Fibroblast of gingiva (primary cell): Measurements from ENCODE around the gene KLHL17.
A peak's percentile ranks its signal among the peaks of the same experiment; 100 is the strongest.
"Not testable (repeated sequence)": the region's sequence is repeated elsewhere in the genome, so short reads cannot be mapped to it uniquely, and the experiment has no call there.

Source experiments
- DNase-seq: peaks from one replicate; pipeline ENCODE4 v3.0.0-alpha.2; 2011; ENCODE audit warnings: low read depth

Gene KLHL17

DNA sequence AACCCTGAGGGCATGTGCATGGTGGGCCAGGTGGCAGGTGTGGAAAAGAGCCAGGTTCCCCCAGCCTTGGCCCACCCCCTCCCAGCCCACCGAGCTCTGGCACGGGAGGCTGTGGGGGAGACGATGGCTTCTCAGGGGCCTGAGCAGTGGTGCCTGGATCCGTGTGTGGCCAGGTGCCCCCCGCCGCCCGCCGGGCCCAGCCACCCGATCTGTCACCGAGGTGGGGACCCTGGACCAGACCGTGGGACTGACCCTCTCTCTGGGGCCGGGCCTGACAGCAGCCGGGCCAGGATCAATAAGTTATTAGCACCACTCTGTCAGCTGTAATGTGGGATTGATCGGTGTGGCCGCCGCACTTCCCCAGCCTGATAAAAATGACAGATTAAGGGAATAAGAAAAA, 22.9 kb upstream of the KLHL17 start:
- no peak for DNase-seq

DNA sequence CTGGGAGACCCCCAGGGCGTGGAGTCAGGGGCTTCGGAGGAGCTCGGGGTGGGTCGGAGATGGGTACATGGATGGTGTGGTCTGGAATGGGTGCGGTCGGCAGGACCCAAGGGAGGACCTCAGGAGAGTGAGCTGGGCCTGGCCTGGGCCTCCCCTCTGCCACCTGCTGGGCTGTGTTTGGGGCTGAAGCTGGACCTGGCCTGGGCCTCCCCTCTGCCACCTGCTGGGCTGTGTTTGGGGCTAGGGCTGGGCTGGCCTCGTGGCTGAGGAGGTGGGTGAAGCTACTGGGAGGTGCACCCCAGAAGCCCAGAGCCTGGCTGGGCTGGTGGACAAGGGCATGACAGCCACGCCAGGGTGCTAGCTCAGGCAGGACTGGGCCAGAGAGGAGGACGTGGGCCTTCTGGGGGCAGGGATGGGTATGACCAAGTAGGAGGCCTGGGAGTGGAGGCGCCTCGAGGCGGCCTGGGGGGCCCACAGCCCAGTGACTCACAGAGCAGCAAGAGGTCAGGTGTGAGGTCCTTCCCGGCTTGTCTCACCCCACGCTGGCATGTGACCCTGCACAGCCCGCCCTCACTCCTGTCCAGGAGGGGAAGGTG, 22.2 kb upstream of the KLHL17 start:
- DNase-seq, result no peak

DNA sequence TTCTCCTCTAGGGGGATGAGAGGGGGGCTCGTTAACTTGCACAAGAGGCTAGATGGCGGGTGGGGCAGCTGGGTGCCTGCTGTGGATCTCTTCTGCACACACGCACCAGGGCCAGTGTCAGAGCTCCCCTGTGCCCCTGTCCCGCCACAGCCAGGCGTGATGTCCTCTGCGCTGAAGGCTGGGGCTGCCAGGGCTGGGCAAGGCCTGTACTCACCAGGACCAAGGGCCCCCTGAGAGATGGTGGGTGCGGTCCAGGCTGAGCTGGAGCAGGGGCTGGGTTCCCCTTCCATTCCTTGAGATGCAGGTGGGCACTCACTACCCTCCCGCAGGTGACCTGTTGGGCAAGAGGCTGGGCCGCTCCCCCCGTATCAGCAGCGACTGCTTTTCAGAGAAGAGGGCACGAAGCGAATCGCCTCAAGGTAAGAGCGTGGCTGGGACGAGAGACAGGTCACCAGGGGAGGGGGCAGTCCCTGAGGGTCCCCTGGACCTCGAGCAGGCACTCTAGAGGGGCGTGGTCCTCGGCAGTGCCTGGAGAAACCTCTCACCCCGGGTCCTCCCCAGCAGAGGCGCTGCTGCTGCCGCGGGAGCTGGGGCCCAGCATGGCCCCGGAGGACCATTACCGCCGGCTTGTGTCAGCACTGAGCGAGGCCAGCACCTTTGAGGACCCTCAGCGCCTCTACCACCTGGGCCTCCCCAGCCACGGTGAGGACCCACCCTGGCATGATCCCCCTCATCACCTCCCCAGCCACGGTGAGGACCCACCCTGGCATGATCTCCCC, 21.5 kb upstream of the KLHL17 start:
- DNase-seq, result no peak

DNA sequence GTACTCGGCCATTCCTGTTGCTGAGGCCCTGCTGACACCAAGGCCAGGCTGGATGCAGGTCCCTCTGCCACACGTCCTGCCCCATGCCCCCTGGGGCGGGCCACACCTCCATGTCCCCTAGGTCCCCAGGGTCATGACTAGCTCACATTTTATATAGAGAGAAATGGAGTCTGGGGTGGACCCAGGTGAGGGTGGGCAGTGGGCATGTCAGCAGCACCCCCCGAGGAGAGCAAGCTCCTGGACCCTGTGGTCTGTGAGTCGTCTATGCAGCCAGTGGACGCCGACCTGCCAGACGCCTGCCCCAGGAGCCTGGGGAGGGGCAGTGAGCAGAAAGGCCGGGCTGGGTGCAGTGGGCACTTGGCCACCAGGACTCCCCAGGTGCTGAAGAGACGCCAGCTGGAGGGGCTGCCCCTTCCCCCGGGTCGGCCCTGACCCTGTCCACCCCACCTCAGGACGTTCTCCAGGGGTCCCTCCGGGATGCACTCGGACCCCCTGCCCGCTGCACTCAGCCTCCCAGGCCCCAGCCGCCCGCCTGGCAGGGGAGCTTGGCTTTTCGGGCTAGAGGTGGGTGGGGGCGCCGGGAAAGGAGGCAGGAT, 20.8 kb upstream of the KLHL17 start:
- DNase-seq, result no peak

DNA sequence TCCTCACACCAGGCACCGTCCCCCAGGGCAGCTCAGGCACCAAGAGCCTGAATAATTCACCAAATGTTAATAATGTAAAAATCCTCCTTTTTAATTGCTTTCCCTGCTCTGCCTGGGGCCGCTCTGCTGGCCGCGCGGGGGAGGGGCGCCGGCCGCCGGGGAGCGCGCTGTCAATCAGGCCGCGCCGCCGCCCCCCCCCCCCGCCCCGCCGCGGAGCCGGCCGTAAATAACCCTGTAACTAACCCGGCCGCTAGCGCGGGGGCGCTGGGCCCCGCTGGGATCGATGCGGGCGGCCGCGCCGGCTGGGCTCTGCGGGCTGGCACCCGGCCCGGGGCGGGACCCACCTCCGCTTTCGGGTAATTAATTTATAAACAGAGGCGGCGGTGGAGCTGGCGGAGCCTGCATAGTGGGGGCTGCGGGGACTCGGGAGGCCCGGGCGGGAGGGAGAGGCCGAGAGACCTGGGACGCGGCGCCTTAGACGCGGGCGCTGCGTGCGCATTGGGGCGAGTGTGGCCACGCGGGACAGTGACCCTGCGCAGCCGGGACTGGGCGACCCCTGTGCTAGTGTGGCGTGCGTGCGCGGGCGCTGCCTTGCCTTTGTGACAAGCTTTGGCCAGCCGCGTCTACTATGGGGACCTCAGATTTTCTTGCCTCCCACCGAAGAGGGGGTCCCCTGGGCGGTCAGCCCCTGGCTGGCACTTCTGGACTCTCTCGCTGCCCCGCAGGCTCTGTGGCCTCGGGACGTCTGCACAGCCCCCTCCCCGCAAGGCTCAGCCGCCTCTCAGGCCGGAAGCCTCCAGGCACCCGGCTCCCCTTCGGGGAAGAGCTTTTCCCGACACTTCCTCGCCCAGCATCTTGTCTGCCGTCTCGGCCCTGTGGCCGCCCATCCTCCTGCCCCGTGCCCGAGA, 20.0 kb upstream of the KLHL17 start:
- DNase-seq, result peak; percentile 19

DNA sequence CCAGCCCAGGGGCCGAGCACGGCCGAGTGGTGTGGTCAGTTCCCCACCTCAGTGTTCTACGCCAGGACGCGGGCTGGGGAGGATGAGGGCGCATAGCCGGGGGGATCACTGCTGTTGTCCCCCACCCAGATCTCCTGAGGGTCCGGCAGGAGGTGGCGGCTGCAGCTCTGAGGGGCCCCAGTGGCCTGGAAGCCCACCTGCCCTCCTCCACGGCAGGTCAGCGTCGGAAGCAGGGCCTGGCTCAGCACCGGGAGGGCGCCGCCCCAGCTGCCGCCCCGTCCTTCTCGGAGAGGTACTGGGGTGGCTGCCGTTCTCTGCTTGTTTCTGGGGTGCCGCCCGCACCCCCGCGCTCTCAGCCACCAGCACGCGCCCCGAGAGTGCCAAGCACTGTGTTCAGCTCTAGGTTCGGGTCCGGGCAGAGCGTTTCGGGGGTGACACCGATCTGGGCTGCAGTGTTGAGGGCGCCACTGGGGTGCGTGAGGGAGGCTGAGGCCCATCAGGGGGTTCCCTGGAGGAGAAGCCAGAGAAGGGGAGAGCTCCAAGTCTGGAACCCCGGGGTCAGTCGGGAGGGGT, 19.3 kb upstream of the KLHL17 start:
- no peak for DNase-seq

DNA sequence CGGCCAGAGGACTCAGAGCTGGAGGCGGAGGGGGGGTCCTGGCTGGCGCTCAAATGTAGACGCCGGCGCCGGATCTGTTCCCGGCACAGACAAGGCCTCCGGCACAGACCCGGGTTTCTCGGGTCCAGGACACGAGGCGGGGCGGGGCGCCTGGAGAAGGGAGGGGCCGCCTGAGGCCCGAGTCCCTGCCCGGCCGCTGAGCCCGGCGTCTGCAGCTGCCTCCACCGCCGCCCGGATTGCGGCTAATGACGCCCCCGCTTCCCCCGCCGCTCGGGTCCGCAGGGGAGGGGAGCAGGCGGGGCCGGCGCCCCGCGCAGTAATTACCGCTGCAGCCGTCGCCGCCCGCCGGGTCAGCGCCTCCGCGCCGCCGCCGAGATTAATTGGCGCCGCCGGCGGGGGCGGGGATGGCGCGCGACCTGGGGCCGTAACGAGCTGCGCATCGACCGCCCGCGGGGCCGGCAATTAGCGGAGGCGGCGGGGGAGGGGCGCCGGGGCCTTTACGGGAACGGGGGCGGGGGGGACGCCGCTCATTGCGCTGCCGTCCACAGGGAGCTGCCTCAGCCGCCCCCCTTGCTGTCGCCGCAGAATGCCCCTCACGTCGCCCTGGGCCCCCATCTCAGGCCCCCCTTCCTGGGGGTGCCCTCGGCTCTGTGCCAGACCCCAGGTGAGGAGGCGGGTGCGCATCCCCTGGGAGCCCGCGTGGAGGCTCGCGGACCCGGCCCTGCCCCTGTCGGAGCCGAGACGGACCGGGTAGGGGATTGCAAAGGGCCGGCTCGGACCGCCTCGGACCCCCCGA, 18.6 kb upstream of the KLHL17 start:
- DNase-seq, result peak; percentile 28

DNA sequence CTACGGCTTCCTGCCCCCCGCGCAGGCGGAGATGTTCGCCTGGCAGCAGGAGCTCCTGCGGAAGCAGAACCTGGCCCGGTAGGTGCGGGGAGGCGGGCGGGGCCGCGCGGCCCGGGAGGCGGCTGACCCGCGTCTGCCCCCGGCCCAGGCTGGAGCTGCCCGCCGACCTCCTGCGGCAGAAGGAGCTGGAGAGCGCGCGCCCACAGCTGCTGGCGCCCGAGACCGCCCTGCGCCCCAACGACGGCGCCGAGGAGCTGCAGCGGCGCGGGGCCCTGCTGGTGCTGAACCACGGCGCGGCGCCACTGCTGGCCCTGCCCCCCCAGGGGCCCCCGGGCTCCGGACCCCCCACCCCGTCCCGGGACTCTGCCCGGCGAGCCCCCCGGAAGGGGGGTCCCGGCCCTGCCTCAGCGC, 18.0 kb upstream of the KLHL17 start:
- DNase-seq, result no peak

DNA sequence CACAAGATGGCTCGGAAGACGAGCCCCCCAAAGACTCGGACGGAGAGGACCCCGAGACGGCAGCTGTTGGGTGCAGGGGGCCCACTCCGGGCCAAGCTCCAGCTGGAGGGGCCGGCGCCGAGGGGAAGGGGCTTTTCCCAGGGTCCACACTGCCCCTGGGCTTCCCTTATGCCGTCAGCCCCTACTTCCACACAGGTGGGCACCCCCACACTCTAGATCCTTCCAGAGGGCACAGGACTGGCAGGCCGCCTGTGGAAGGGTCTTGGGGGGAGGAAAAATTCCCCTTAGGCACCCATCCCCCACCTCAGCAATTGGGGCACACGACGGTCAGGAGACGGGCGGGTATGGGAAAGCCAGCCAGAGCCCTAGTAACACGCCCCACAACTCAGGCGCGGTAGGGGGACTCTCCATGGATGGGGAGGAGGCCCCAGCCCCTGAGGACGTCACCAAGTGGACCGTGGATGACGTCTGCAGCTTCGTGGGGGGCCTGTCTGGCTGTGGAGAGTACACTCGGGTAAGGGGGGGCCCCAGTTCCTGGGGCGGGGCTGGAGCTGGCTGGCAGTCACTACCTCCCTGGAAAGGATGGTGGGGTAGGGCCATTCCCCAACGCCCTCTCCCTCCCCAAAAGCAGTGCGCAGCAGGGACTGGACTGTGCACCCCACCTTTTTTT, 17.4 kb upstream of the KLHL17 start:
- DNase-seq, result no peak

DNA sequence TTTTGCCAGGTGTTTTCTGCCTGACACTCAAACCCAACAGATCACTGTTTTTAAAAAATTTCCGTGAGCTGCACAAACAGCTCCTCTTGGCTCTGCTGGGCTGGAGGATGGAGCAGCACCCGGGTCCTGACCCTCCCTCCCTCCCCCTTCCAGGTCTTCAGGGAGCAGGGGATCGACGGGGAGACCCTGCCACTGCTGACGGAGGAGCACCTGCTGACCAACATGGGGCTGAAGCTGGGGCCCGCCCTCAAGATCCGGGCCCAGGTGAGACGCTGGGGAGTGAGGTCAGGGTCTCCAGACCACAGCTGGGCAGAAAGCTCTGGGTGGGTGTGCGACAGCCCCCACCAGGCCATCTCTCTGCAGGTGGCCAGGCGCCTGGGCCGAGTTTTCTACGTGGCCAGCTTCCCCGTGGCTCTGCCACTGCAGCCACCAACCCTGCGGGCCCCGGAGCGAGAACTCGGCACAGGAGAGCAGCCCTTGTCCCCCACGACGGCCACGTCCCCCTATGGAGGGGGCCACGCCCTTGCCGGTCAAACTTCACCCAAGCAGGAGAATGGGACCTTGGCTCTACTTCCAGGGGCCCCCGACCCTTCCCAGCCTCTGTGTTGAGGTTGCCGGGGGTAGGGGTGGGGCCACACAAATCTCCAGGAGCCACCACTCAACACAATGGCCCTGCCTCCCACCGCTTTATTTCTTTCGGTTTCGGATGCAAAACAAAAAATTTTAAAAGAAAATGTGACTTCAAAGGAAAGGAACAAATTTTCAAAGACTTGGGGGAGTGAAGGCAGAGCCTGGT, 16.6 kb upstream of the KLHL17 start:
- DNase-seq, result no peak

DNA sequence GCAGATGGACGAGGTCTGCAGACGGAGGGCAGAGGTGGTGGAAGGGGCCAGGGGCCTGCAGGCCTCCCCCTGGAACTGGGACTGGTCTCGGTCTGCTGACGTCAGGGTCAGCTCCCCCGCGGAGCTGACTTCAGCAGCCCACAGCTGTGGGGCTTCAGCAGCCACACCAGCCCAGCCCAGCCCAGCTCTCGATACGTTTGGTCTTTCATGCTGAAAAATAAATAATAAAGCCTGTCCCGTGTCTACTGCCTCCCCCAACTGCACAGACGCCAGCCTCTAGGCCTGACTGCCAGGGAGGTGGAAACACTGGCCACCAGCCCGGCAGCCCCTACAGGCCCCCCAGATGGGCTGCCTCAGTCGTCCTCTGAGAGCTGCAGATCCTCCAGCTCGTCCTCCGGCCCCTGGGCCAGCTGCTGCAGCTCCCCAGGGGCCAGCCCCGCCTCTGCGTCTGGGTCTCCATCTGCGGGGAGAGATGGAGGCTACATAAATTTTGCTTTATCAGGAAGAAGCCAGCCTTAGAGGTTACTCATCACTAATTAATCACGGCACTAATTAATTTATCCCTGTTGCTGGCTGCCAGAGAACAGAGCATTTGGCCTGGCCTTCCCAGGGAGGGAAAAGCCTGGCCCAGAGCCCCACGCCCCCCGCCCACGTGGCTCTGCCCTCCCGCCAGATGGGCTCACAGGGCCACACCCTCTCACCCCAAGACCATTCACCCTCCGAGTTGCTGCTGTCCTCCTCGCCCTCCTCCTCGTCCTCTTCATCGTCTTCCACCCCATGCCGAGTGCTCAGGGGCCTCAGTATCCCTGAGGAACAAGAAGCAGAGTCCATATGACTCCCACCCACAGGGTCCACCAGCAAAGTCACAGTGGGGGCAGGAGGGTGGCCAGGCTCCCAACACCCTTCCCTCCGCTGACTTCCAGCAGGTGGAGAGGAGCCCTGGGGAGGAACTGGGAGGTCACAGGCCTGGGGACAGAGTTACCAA, 15.8 kb upstream of the KLHL17 start:
- DNase-seq, result no peak

DNA sequence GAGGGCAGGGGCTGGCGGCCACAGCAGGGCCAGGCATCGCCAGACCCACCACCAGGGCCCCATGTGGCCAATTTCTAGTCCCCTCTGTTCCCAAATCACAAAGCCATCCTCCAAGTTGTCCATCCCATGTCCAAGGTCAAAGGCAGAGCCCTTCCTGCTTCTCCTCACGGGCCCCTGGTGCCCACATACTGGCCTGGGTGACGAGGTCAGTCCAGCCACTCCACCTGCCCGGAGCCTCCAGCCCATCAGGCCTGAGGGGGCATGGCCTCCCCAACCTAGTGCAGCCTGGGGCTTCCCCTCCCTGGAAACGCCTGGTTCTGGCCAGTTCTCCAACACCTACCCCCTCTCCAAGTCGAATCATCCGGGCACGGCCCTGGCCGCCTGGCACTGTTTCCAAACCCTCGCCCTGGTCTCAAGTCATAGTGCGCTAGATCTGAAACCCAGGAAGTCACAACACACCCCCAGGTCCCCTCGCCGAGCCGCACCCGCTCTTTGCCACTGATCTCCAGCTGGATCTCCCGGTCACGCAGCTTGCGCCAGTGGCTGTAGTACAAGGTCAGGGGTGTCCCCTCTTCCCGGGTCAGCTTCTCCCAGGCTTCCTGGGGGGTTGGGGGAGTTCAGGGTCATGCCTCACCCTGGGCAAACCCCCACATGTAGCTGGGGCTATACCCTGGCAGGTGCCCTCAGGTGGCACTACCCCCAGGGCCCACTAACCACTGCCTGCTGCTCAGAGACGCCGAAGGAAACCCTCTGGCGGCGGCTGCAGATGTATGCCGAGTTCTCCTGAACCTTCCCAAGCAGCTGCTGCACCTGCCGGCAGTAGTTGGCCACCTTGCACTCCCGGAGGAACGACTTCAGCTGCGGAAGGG, 14.5 kb upstream of the KLHL17 start:
- no peak for DNase-seq

DNA sequence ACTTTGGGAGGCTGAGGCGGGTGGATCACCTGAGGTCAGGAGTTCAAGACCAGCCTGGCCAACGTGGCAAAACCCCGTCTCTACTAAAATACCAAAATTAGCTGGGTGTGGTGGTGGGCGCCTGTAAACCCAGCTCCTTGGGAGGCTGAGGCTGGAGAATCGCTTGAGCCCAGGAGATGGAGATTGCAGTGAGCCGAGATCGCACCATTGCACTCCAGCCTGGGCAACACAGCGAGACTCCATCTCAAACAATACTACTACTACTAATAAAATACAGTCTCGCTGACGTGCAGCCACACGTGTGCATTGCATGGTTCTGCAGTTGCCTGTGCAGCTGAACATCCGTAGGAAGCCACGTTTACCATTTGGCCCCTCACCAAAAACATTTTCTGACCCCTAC, 13.6 kb upstream of the KLHL17 start:
- DNase-seq, result not testable (repeated sequence)

DNA sequence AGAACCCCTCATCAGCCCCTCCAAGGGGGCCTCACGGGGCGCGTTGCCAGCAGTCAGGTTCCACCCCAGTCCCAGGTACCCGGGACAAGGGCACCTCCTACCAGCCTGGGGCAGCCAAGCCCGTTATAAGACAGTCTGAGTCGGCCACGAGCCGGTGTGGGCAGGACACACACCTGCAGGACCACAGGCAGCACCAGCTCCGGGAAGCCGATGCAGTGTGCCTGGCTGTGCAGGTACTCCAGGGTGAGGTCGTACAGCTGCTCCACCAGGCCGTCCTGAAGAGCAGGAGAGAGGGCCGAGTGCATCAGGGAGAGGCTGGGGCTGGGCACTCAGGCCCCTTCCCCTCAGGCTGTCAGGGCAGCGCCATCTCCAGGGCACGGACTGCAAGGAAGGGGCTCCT, 12.4 kb upstream of the KLHL17 start:
- DNase-seq, result no peak

DNA sequence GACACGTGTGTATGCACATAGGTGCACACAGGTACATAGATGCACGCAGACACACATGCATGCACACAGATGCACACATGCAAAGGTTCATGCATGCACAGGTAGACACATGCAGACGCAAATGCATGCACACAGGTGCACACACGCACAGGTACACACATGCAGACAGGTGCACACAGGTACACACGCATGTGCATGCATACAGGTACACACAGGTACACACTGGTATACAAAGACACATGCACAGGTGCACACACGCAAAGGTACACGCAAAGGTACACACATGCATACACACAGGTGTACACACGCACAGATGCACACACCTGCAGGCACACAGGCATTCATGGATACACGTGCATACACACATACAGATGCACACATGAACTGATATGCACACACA, 10.1 kb upstream of the KLHL17 start:
- DNase-seq, result no peak

DNA sequence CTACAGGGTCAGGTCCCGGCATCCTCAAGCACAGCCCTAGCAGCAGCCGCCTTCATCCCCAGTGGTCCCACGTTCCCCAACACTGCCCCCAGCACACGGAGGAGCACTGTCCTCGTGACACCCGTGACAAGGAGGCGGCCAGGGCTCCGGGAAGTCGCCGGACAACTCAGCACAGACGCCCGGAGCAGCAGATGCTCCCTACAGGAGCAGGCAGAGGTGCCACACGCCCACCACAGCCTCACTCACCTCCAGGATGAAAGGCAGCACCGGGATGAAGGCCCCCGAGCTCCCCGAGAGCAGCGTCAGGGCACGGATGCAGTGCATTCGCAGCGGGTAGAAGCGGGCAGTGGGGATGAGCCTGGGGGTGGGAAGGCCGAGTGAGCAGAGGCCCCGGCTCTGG, 9.5 kb upstream of the KLHL17 start:
- DNase-seq, result no peak

DNA sequence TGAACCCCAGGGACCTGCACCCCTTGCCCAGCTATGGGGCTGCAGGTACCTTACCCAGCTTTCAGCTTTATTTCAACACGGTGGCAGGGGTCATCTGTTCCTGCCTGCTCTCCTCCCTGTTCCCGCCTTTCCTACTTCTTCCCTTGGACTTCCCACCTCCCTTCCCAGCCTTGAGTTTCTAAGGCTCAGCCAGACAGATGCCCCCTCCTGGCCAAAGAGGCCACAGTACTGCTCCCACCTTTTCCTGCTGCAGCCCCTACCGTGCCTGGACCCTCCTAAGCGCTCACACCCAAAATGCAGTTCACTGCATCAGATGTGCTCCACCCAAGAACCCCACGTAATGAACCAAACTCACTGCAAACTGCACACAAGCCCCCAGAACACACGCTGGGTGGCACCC, 9.0 kb upstream of the KLHL17 start:
- no peak for DNase-seq

DNA sequence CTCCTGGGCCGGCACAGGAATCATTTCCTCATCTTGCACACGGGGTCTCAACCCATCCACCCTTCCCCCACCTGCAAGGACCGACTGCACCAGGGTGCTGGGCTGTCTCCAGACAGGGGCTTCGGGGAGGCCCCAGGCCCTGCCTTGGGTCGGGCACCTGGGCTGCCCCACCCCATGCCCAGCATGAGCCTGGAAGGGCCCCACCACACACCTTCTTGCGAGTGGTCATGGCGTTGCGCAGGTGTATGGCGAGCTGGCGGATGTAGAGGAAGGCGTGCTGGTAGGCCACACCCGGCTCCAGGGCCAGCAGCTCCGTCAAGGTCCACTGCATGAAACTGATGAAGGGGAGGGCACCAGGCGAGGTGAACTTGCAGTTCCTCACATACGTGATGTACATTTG, 8.2 kb upstream of the KLHL17 start:
- DNase-seq, result no peak
